HK-2 (cell line): ENCODE measurements around the gene TIMP3.

ENCODE experiments used
- DNase-seq: peaks from one replicate; pipeline ENCODE4 v3.0.0-alpha.2; 2018; ENCODE audit not compliant: unreplicated experiment

Gene TIMP3

DNA sequence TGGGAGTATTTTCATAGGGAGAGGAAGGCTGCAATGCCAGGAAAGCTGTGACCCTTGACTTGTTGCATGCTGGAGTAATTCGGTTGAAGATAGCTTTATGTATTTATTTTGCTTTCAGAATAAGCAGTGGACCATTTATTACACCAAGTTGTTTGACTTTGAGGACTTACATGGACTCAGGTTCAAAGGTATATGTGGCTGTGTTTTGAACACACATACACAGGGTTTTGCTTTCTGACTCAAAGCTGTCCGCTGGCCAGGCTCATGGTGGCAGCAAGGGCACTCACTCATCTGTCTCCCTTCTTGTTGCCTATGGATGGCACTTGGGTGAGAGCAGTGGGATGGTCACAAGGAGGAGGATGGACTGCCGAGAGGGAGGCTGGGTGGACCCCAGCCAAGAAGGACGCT lies 6.5 kb downstream of the TIMP3 start:
- no peak for DNase-seq

DNA sequence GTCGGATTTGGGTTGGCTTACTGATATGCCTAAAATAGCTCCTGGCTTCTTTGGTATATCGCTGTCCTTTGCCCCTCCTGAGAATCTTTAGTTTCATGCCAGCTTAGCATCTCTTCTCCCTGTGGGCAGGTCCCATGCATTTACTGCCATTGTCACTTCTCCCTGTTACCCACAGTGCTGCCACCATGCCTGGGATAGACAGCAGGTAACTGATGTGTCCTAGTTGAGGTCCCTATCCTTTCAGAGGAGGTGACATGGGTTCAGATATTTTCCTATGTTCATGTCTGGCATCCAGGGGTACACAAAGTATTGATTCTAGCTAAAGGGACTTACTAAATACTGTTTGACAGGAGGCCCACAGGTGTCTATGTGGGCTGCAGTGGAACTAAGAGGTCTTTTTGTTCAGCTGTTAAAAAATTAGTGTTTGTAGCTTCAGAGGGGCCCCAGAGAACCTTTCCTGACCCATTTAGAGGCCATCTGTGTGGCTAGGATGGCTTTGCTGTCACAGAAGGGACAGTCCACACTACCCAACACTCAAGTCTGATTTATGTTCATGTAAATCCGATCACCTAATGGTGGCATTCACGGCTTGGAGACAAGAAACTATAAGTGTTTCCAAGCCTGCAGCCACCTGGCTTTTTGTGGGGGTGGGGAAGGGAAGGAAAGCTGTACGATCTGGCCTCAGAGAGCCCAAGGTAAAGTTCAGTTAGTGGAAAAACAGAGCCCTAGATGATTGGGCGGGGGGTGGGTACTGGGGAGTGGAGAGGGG lies 8.5 kb downstream of the TIMP3 start:
- no peak for DNase-seq

DNA sequence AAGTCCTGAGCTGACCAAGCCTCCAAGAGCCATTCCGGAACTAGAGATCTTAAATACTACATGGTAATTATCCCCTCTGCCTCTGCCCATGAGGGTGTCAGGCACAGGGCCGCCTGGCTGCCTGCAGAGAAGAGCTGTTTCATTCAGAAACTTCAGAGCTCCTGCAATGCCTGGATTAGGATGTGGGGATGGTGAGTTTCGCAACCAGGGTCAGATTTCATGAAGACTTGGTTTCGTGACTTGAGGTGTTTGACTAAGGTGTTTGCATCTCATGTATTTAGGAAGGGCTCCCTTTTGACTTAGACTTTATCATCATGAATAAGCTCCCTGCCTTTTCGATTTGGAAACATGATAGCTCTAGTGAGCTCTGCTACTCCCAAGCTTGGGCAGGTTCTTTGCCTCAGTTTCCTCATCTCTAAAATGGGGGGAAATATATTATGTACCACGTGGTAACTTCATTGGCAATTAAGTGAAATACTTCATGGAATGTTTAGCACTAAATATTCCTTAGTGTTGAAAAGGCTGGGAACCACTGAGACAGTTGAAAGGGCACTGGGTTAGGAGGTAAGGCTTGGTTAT lies 9.1 kb downstream of the TIMP3 start:
- no peak for DNase-seq

DNA sequence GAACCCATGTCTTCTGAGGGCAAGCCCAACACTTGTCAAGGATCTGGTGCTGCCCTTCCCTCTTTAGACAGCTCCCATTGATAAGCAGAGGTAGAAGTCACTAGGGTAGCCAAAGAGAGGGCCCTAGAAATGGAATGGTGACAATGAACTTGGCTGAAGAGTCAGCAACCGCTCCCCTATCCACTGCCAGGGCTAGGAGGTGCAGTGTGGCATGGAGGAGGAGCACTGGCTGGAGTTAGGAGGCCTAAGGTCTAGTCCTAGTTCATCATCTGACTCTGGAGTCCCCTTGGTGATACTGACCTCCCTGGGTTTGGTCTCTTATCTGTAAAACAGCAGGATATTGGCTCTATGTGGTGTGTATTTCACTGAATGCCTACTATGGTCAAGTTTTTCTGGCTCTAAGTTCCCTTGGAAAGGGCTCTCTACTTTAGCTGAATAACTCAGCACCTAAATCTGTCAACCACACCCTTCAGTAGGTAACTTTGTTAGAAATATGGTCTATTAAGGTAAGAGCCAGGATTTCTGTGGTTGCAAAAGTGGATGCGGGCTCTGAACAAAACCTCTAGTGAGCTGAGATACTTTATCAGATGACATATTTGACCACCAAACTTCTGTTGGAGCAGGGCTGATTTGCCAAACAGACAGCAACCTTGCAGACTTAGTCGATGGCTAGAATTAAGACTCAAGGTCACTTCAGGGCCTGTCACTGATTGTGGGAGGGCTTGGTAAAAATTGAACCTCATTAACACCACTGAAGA lies 10.5 kb downstream of the TIMP3 start:
- DNase-seq, result no peak

DNA sequence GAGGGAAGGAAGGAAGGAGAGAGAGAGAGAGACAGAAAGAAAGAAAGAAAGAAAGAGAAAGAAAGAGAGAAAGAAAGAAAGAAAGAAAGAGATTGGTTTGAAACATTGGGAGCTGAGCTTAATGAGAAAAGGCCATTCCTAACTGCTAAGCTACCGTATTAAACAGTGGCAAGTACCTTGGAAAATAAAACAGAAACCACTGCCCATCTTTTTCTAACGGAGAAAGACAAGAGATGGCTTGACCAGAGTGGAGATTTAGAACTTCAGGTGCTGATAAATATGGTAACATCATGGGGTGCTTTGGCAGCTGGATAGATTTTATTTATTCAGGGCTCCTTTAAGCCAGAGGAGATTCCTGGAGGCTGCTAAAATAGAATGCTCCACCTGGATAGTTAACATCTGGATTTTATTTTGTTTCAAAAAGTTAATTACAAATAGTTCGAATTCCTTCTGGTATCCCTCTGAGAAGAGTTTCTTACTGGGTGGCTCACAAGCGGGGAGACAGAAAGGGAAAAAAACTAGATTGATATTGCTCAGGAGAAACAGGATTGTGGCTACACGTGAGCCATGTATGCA lies 12.9 kb downstream of the TIMP3 start:
- DNase-seq, result no peak

DNA sequence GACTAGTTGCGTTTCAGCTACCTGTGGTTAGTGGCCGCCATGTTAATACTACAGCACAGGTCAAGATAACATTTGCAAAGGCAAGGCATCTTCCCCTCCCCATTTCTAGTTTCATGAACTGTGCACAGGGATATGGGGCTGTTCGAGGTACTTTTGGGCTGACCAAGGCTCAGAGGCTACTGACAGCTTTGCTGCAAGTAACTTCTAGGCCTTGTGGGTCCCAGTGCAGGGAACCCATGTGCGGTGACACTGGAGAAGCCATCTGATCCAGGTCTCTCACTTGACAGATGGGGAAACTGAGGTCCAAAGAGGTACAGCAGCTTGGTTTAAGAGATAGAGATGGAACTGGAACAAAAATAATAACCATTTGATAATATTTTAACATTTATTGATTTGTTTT lies 13.6 kb downstream of the TIMP3 start:
- DNase-seq, result no peak

DNA sequence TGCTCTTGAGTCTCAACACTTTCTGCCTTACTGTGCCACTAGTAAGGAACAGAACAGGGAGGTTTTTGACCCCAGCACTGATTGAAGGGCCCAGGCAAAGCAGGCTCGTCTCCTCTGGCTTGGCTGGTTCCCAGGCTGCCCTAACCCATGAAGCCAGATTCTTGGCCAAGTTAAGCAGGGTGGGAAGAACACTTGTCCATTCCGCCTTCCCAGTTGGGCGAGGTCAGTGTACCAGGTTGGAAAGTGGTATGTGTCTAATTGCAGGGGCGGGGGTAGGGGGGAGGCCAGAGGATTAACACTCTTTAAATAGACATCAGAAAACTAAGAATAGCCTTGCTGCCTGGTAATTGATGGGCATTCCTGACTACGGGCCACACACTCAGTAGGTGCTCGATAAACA lies 14.4 kb downstream of the TIMP3 start:
- no peak for DNase-seq

DNA sequence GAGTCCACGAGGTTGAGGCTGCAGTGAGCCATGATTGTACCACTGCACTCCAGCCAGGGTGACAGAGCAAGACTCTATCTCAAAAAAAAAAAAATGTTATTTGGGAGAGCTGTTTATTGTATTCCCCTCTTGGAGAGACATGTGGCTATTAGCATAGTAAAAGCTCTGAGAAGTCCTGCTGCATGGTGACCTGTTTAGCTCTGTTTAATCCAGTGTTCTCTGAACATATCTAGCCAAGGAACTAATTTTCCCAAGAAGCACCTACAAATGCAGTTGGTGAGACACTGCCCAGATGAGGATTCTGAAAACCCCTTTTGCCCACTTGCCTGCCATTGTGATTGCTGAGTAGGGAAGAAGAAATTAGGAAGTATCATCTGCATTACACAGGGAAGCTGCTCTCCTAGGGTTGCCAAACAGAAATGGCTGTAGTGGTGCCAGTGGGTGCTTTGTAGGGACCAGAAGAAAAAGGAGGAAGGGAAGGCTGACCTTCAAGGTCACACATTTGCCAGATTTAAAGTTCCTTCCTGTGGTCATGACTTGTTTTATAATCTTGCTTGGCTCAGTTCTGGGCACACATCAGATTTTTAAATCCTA lies 15.7 kb downstream of the TIMP3 start:
- no peak for DNase-seq

DNA sequence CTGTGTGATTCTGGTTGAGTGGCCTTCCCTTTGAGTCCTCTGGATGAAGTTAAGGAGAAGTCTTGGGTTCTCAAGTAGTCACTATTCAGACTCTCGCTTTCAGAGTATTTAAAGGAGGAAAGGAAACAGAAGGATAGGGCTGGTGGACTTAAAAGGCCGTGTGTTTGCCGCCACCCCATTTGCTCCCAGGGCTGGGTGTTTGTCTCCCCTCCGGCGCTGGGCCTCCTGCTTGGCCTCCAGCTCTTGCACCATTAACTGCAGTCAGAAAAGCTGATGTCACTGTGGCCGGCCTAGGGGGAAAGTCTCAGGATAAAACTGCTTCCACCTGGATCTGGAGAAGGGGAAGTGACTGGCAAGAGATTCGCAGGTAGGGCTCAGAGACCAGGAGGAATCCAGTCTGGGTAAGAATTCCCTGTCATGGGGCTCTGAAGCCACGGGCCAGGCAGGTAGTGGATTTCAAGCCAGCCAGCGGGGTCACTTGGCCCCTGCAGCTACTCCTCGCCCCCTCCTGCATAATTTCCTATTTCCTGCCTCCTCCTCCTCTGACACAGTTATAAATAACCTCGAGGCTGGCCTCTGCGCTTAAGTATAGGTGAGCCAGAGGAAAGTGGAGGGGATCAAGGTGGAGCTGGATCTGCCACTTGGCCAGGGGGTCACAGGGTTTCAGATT lies 17.1 kb downstream of the TIMP3 start:
- DNase-seq, result no peak

DNA sequence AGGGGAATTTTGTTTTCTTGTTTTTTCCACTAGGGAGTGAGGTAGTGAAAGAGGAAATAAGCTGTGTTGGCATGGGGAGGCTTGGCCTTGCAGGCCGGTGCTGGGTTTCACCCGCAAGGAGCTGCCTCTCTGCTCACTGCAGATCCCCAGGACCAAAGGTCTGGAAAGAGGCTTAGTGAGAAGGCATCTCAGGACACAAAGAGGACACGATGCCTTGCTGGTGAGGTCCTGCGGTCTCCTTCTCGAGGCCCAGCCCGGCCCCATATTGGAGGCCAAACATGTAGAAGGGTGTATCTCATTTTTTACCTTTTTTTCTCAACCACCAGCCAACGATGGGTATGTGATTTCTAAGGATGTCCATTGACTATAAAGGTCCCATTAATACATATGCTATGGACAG lies 17.6 kb downstream of the TIMP3 start:
- DNase-seq, result no peak

DNA sequence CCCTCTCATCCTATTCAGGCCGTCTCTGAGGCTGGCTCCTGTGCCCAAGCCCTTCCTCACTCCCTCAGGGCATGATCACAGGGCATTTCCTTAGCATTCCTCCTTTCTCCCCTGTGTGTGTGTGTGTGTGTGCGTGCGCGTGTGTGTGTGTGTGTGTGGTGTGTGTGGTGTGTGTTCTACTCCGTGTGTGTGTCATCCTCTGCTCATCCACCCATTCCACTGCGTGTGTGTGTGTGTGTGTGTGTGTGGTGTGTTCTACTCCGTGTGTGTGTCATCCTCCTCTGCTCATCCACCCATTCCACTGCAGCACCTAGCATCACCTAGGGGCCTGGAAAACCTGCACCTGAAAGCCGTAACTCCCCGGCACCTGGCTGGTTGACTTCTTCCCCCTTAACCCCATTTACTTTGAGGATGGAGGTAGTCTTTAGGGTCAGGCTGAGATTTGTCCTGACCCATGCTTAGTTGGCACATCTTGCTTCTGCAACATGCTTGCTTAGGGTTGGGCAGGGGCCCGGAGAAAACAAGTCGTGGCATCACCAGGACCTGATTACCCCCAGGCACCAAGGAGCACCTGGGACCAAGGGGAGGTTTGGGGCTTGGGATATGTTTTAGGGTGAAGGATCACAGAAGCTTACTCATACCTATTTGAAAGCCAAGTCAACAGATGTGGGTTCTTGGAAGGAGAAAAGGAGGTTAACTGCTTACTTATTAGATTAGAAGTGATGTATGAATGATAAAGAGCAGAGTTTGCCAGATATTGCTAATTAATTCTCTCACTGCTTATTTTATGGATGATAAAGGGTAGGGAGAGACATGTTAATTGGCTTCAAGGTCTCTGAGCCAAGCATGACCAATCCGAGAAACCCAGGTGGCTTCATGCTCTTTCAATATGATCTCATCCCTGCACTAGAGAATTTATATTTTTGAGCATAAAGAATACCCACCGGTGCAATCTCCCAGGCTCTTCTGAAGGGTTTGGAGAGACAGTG lies 18.9 kb downstream of the TIMP3 start:
- no peak for DNase-seq

DNA sequence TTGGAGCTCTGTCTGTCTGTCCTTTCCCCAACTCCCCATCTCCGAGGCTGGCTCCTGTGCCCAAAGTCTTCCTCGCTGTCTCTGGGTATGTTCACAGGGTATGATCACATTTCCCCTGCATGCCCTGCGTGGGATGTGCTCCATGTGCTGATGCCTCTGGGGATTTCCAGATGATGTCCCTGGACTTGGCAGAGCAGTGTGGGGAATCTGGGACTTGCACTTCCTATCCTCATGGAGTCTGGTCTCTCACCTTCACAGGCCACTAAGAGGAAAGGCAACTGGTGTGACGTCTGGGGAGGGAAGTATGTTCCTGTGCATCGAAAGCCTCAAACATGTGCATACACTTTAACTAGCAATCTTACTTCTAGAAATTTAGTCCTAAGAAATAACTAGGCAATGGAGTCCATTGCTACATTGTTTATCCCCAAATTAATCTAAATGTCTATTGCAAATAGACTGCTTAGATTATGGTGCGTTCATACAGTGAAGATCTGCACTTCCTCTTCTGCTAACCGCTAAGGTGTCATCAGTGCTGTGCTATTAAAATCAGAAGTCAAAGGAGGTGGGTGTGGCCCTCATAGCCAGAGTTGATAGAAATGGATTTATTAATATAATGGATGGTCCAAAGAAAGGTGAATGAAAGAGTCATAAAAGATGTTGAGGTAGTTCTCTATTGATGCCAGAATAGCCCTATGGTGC lies 20.8 kb downstream of the TIMP3 start:
- no peak for DNase-seq

DNA sequence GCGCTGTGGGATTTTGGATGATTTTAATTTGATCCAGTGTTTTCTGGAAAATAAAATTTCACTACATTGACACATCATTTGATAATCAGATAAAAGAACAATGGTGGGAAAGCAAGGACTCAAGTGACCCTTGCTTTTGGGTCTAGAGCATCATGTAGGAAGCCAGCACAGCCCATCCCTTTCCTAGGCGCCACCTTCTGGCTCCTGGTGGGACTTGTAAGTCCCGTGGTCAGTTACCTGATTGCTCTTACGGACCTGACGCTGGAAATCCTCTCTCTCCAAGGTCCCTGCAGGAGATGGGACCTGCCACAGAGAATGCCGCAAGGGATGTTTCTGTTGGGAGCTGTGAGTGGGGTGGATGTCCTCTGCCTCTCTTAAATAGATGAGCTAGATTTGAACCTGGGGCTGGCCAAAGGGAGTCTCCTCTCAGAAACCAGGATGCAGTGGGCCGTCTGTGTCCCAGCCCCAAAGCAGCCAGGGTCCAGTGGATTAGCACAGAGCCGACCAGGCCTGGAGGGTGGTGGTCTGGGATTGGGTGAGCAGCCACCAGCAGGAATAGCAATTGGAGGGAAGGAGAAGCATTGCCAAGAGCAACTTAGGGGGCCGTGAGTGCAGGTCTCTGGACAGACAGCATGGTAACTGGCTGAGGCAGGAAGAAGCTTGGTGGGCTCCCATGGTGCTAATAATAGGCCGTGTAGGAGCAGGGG lies 21.7 kb downstream of the TIMP3 start:
- peak; percentile 14 for DNase-seq

DNA sequence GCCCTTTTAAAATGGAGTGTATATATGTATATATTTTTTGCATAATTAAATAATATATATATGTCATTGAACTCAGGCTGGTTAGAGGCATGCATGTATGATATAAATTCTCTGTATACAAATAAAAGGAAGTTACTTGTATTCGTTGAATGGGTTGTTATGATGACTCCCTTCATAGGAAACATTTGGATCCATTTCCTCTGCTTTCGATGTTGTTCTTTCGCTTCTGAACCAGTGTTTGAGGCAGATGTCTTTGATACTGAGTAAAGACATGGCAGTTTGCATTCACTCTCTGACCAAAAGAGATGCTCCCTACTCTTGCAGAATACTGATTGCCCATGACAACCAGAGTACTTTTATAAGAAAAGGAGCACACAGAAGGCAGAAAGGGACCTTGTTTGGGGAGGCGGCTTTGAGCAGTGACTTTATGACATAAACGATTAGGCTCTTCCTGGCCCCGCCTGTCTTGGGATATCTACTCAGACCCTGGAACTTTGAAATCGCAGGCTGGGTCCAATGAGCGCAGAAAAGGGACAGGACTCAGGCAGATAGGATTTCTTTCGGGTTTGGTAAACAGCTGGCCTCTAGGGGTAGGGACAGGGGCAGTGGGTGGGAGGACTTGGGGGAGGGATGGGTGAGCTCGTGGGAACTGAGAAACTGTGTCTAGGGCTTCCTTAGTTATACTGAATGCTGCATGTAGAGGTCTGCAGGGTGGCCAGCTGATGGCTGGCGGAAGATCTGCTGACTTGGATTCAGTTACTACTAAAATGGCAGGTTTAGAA lies 23.2 kb downstream of the TIMP3 start:
- DNase-seq, result no peak

DNA sequence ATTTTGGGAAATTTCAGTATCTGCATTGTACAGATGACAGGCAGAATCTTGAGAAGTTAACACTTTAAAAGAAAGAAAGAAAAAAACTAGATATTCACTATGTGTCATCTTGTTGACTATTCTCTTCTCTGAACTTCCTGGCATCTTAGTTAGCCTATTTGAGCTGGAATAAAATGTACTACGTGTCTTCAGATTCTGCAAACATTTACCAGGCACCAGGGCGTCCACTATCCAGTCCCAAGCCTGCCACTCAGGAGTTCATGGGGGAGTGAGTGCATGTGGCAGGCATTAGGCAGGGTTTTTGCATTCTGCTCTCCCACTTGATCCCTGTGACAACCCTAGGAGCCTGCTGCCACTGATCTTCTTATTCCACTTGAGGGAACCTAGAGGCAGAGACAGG lies 25.0 kb downstream of the TIMP3 start:
- no peak for DNase-seq

DNA sequence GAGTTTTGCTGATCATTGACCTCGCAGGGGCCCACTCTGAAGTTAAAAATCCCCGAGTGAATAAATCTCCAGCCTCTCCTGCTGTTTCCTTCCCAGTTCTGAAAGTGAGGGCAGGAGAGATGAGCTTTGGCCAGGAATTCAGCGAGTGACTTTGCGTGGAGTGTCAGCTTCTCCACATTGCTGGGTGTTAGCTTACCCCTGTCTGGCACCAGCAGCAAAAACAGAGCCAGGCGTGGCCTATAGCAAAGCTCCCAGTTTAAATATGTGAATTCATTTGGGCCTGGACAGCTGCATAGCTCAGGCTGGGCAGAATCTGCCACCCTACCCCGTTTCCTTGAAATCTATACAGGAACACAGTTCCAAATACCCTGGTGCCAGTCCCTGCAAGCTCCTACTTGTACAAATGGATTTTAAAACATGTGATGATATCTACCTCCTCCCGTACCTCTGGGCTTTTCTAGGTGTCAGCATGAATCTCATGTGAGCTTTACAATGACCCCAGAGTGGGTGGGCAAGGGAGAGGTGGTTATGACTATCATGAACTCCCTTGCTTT lies 25.6 kb downstream of the TIMP3 start:
- DNase-seq, result no peak

DNA sequence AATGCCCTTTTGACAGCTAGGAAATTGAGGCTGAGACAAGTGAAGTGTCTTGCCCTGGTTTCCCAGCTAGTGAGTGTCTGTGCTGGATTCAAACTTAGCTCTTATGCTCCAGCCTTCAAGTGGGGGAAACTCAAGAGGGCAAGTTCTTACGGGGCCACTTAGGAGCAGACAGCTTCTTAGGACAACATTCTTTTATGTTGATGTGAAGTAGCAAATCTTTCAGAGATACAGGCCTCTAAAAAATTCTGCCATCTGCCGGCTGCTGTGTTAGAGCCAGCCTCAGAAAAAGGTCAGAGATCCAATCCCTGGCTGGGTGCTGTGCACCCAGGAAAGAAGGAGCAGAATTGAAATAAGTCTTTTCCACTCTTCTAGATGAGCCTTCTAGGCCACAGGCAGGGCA lies 26.6 kb downstream of the TIMP3 start:
- no peak for DNase-seq

DNA sequence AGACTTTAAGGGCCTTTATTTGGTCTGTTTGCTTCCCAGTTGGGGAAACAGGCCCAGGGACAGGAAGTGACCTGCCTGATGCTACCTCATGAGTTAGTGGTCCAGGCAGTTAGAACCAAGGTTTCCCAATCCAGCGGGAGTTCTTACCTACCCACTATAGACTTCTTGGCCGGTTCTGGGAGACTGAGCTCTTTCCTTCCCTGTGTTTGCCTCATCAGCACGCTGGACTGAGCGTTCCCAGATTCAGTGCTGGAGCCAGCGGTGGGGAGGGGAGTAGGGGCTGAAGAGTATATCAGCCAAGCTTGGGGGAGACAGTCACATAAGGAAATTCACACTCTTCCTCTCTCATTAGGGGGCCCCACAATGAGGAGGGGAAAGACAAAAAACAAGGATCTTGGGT lies 27.1 kb downstream of the TIMP3 start:
- no peak for DNase-seq
